GM23248 (cell line): Measurements from ENCODE around the gene C6orf141. TPM values are rescaled to one million over a fixed set of nuclear protein-coding genes. Genes with fewer than 3 reads are reported as not detected.

Experiments
- DNase-seq: peaks from one replicate; pipeline ENCODE4 v3.0.0-alpha.2; 2015
- H2AFZ ChIP-seq: fragments of 200-600 bp; sonication (generic); 2 replicates; pipeline ENCODE4 v1.6.1; 2016; ENCODE audit warnings: antibody characterized with exemption
- H3F3A ChIP-seq: fragments of 200-600 bp; sonication (generic); 2 replicates; pipeline ENCODE4 v1.6.1; 2016; ENCODE audit warnings: mild to moderate bottlenecking, antibody characterized with exemption, mixed run types; ENCODE audit not compliant: insufficient read depth
- H3K27ac ChIP-seq: fragments of 200-600 bp; sonication (generic); 2 replicates; pipeline ENCODE4 v1.5.1; 2016; ENCODE audit warnings: mild to moderate bottlenecking
- H3K27me3 ChIP-seq: fragments of 200-600 bp; sonication (generic); replicated peaks from 2 replicates; pipeline ENCODE4 v1.6.1; 2016; ENCODE audit warnings: mild to moderate bottlenecking; ENCODE audit not compliant: insufficient read depth
- H3K36me3 ChIP-seq: fragments of 200-600 bp; sonication (generic); 2 replicates; pipeline ENCODE4 v1.6.1; 2016; ENCODE audit warnings: low read depth, mild to moderate bottlenecking
- H3K4me1 ChIP-seq: fragments of 200-600 bp; sonication (generic); 2 replicates; pipeline ENCODE4 v1.6.1; 2016; ENCODE audit warnings: mild to moderate bottlenecking; ENCODE audit not compliant: insufficient read depth
- H3K4me2 ChIP-seq: fragments of 200-600 bp; sonication (generic); one replicate; pipeline ENCODE4 v1.6.1; 2016; ENCODE audit warnings: mild to moderate bottlenecking; ENCODE audit not compliant: unreplicated experiment
- H3K4me3 ChIP-seq: fragments of 200-600 bp; sonication (generic); 2 replicates; pipeline ENCODE4 v1.5.1; 2016; ENCODE audit warnings: mild to moderate bottlenecking
- H3K79me2 ChIP-seq: fragments of 200-600 bp; sonication (generic); 2 replicates; pipeline ENCODE4 v1.6.1; 2016; ENCODE audit warnings: mild to moderate bottlenecking; ENCODE audit not compliant: insufficient read depth
- H3K9ac ChIP-seq: fragments of 200-600 bp; sonication (generic); 2 replicates; pipeline ENCODE4 v1.6.1; 2016; ENCODE audit warnings: mild to moderate bottlenecking
- H3K9me2 ChIP-seq: fragments of 200-600 bp; sonication (generic); 2 replicates; pipeline ENCODE4 v1.6.1; 2016; ENCODE audit warnings: mixed run types, mild to moderate bottlenecking, moderate library complexity; ENCODE audit not compliant: insufficient read depth
- H3K9me3 ChIP-seq: fragments of 200-600 bp; sonication (generic); one replicate; pipeline ENCODE4 v1.6.1; 2017; ENCODE audit warnings: low read depth
- H4K20me1 ChIP-seq: fragments of 200-600 bp; sonication (generic); 2 replicates; pipeline ENCODE4 v1.6.0; 2016; ENCODE audit not compliant: insufficient read depth
- EZH2 ChIP-seq: fragments of 200-600 bp; sonication (generic); IDR thresholded peaks from 2 replicates; pipeline ENCODE4 v1.6.1; 2018; ENCODE audit warnings: antibody characterized with exemption, mild to moderate bottlenecking; ENCODE audit not compliant: insufficient read depth, poor library complexity, severe bottlenecking
- EZH2phosphoT487 ChIP-seq: fragments of 200-600 bp; sonication (generic); IDR thresholded peaks from 2 replicates; pipeline ENCODE4 v1.6.1; 2018; ENCODE audit warnings: antibody characterized with exemption, moderate library complexity, mild to moderate bottlenecking, low read depth; ENCODE audit not compliant: insufficient read depth
- WGBS, 2 experiments: methylation state at CpG; one replicate each; pipeline ENCODE4 v1.1.6; 2015 to 2017; ENCODE audit warnings: low lambda C conversion rate in 2 of 2, low coverage in 1 of 2; ENCODE audit errors: missing lambda C conversion rate in 2 of 2; 5-methylcytosine and 5-hydroxymethylcytosine counted together
- in situ Hi-C: fragments of 300-500 bp; cut with MboI; formaldehyde crosslinking; loops from 2 replicates; pipeline ENCODE4 v1.15.0; 2020
- polyA plus RNA-seq: library from polyadenylated mRNA; unstranded; fragments of >200 nt; fragmentation: Nextera tagmentation; extraction: Ambion mirVana; gene quantifications from 2 replicates; pipeline ENCODE4 v1.2.1, GENCODE V29; 2016
- total RNA-seq: library from RNA; depleted of rRNA; stranded (reverse); fragments of >200 nt; shearing (Covaris generic); gene quantifications from 2 replicates; pipeline ENCODE4 v1.2.3, GENCODE V29; 2014

Gene C6orf141
- total and polyA plus RNA-seq, 2 experiments from 2014 or later, result not detected

DNA sequence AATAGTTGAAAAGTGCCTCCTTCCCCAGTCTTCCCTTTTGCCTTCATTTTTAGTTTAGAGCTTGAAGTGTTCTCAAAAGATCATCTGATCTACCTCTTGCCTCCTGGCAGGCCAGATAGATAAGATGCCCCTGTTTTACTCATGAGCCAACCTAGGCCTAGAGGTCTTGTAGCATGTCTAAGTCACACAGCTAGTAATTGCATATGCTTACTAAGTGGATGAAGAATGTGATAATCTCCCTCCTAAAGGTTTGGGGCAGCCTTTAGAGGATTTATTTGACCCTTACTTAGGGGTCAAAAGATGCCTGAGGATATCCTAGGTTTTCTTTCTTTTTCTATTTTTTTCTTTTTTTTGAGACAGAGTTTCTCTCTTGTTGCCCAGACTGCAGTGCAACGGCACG, 2.1 kb downstream of the C6orf141 start:
- Histone ChIP-seq H3K9ac (no peak overlapping the region), H3K9me3 (no peaks in the 10 kb centered on the region), H3K4me3 (no peak overlapping the region), H3K4me1 (peaks cover 25% of the 10 kb centered on the region), H3K79me2 (no peaks in the 10 kb centered on the region), H3K4me2 (no peak overlapping the region), H2AFZ (no peak overlapping the region), H3K27ac (no peak overlapping the region), H4K20me1 (no peaks in the 10 kb centered on the region), H3K9me2 (no peaks in the 10 kb centered on the region), H3K36me3 (no peaks in the 10 kb centered on the region), H3K27me3 (peaks cover 43% of the 10 kb centered on the region), H3F3A (peaks cover 21% of the 10 kb centered on the region; the same call in 1 of the 2 replicates)
- WGBS, 2 experiments, result 93 to 98% methylated on average over 2 of the region's 2 CpGs
- TF ChIP-seq EZH2, result no peak
- TF ChIP-seq EZH2phosphoT487, result no peak
- DNase-seq, result no peak
- in situ Hi-C loops, result no loop called here

DNA sequence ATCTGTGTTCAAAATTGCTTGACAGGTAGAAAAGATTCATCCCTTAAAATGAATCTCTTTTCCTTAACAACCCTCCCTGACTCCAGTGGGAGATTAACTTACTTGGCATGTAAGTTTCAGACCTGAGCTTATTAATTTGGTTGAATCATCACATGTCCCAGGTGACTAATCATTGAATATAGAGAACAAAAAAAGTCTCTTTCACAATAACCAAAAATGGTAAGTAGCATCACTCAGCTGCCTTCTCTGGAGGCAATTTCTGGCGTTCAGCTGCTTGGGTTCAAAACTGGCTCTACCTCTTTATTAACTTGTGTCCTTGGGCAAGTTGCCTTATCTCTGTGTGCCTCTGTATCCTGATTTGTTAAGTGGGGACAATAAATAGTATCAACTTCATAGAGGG, 2.9 kb downstream of the C6orf141 start:
- H3K79me2 ChIP-seq, result no peaks in the 10 kb centered on the region
- H3K4me2 ChIP-seq, result no peak overlapping the region
- H3F3A ChIP-seq, result peaks cover 21% of the 10 kb centered on the region; the same call in 1 of the 2 replicates
- H3K27me3 ChIP-seq, result peaks cover 43% of the 10 kb centered on the region
- H3K36me3 ChIP-seq, result no peaks in the 10 kb centered on the region
- no peak overlapping the region for H3K27ac ChIP-seq
- in situ Hi-C loops, result no loop called here
- H3K4me3 ChIP-seq, result no peak overlapping the region
- 5 to 25% methylated on average over 1 of the region's 1 CpG for WGBS, 2 experiments
- no peaks in the 10 kb centered on the region for H4K20me1 ChIP-seq
- H2AFZ ChIP-seq, result no peak overlapping the region
- no peaks in the 10 kb centered on the region for H3K9me2 ChIP-seq
- DNase-seq, result peak; percentile 73
- no peak overlapping the region for H3K9ac ChIP-seq
- TF ChIP-seq EZH2, result no peak
- no peak for TF ChIP-seq EZH2phosphoT487
- no peaks in the 10 kb centered on the region for H3K9me3 ChIP-seq
- H3K4me1 ChIP-seq, result peaks cover 25% of the 10 kb centered on the region

- TF ChIP-seq EZH2, result no peak
- no peak for TF ChIP-seq EZH2phosphoT487
- Histone ChIP-seq H3K79me2 (no peaks in the 10 kb centered on the region), H2AFZ (no peak overlapping the region), H3K36me3 (no peaks in the 10 kb centered on the region), H3K9ac (no peak overlapping the region), H3K4me3 (no peak overlapping the region), H3F3A (peaks cover 21% of the 10 kb centered on the region; the same call in 1 of the 2 replicates), H3K4me2 (no peak overlapping the region), H4K20me1 (no peaks in the 10 kb centered on the region), H3K9me3 (no peaks in the 10 kb centered on the region), H3K27me3 (peaks cover 20% of the 10 kb centered on the region), H3K9me2 (no peaks in the 10 kb centered on the region), H3K4me1 (peaks cover 25% of the 10 kb centered on the region), H3K27ac (no peak overlapping the region)
- DNase-seq, result no peak
- WGBS, 2 experiments, result 71 to 72% methylated on average over 4 of the region's 4 CpGs
- in situ Hi-C loops, result no loop called here
Observed at GRCh38 chr6:49555951-49556350, 5.5 kb downstream of the C6orf141 start.

DNA sequence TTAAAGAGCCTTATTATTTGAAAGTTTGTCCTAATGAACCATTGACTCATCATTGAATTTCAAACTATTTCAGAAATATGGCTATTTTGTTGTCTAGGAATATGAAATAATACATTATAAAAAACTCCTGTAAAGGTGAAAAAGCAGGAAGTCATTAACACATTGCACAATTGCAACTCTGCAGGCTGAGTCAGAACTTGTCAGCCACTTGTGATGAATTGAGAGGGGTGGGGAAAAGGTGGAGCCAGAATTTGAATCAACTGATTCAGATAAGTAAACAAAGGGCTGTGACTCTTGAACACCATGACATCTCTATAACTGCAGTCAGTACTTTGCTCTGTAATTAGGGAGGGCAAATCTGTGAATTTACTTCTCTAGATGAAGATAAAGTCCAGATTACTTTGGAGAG, 6.0 kb downstream of the C6orf141 start:
- H3K9me3 ChIP-seq, result no peaks in the 10 kb centered on the region
- no peaks in the 10 kb centered on the region for H3K79me2 ChIP-seq
- no peak overlapping the region for H3K4me3 ChIP-seq
- peaks cover 20% of the 10 kb centered on the region for H3K27me3 ChIP-seq
- no peak overlapping the region for H2AFZ ChIP-seq
- H3K9ac ChIP-seq, result no peak overlapping the region
- peaks cover 23% of the 10 kb centered on the region for H3K4me1 ChIP-seq
- H3F3A ChIP-seq, result peaks cover 21% of the 10 kb centered on the region; the same call in 1 of the 2 replicates
- peak; percentile 64 for DNase-seq
- no peaks in the 10 kb centered on the region for H3K9me2 ChIP-seq
- no peak for TF ChIP-seq EZH2phosphoT487
- no peak for TF ChIP-seq EZH2
- no peaks in the 10 kb centered on the region for H4K20me1 ChIP-seq
- H3K36me3 ChIP-seq, result no peaks in the 10 kb centered on the region
- in situ Hi-C loops, result no loop called here
- peak overlapping the region; percentile 6 for H3K4me2 ChIP-seq
- no peak overlapping the region for H3K27ac ChIP-seq

- in situ Hi-C loops, result no loop called here
- Histone ChIP-seq H3K9me2 (no peaks in the 10 kb centered on the region), H3K9ac (no peak overlapping the region), H4K20me1 (no peaks in the 10 kb centered on the region), H3F3A (peaks cover 18% of the 10 kb centered on the region; the same call in 1 of the 2 replicates), H3K27ac (no peak overlapping the region), H3K4me1 (peaks cover 18% of the 10 kb centered on the region), H3K79me2 (no peaks in the 10 kb centered on the region), H3K9me3 (no peaks in the 10 kb centered on the region), H3K4me2 (no peak overlapping the region), H3K4me3 (no peak overlapping the region), H2AFZ (no peak overlapping the region), H3K36me3 (no peaks in the 10 kb centered on the region), H3K27me3 (peaks cover 20% of the 10 kb centered on the region)
- no peak for DNase-seq
- TF ChIP-seq EZH2 (no peak), EZH2phosphoT487 (no peak)
- 65 to 71% methylated on average over 3 of the region's 3 CpGs for WGBS, 2 experiments
Observed at GRCh38 chr6:49557177-49557576, 6.7 kb downstream of the C6orf141 start.
